Hindlimb muscle (tissue), 1 donor: Measurements from ENCODE around the gene PRLR. TPM values are rescaled to one million over a fixed set of nuclear protein-coding genes. Genes with fewer than 3 reads are reported as not detected.

ENCODE experiments used
- polyA plus RNA-seq: library from polyadenylated mRNA; unstranded; fragments of 120-200 nt; gene quantifications from one replicate; pipeline ENCODE4 v1.2.1, GENCODE V29; 2013; ENCODE audit not compliant: insufficient read length

PRLR gene
- polyA plus RNA-seq, 1 donor = 0.15 TPM

Other genes with a start within 250 kb of the PRLR start
- not detected for gene AGXT2, start 182.5 kb downstream of the PRLR start, polyA plus RNA-seq